ENCODE data around the gene GPNMB.

DNA sequence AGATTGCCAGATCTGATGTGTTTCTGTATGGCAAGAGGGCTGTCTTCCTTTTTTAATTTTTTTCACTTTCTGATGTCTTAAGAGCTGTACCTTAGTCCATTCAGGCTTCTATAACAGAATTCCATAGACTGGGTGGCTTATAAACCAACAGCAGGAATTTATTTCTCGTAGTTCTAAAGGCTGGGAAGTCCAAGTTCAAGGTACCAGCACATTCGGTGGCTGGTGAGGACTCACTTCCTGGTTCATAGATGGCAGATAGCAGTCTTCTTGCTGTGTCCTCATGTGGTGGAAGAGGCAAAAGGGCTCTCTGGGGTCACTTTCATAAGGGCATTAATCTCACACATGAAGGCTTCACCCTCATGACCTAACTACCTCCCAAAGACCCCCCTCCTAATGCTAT lies 20.8 kb downstream of the GPNMB start:
- TF ChIP-seq, protein P1, sequence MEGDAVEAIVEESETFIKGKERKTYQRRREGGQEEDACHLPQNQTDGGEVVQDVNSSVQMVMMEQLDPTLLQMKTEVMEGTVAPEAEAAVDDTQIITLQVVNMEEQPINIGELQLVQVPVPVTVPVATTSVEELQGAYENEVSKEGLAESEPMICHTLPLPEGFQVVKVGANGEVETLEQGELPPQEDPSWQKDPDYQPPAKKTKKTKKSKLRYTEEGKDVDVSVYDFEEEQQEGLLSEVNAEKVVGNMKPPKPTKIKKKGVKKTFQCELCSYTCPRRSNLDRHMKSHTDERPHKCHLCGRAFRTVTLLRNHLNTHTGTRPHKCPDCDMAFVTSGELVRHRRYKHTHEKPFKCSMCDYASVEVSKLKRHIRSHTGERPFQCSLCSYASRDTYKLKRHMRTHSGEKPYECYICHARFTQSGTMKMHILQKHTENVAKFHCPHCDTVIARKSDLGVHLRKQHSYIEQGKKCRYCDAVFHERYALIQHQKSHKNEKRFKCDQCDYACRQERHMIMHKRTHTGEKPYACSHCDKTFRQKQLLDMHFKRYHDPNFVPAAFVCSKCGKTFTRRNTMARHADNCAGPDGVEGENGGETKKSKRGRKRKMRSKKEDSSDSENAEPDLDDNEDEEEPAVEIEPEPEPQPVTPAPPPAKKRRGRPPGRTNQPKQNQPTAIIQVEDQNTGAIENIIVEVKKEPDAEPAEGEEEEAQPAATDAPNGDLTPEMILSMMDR (IDR thresholded peaks at IDR 0.05; ENCODE audit: low read length): no peak
- TF ChIP-seq EZH2 (IDR thresholded peaks at IDR 0.05; ENCODE audit: borderline replicate concordance, low read length): no peak
